Gastrocnemius medialis (tissue), 4 donors: ENCODE measurements around the gene CNTNAP1. TPM values are rescaled to one million over a fixed set of nuclear protein-coding genes. Genes with fewer than 3 reads are reported as not detected.

Experiments
- ATAC-seq, 2 donors: fragments of 150-250 bp; one replicate each; pipeline ENCODE4 v1.9.1; 2016
- DNase-seq, 2 donors: peaks; one replicate each; pipeline ENCODE4 v3.0.0-alpha.2; 2019
- H3K27ac ChIP-seq, 4 donors: fragments of 200-600 bp; sonication (generic); 1 replicate in 1 of 4; 2 replicates in 3 of 4; pipeline ENCODE4 v1.5.1; 2016 to 2018; ENCODE audit warnings: mild to moderate bottlenecking in 2 of 4, moderate library complexity in 1 of 4
- H3K27me3 ChIP-seq, 3 donors: fragments of 200-600 bp; sonication (generic) in 2 of 3; 1 replicate in 1 of 3; 2 replicates in 2 of 3; pipeline versions ENCODE4 v1.5.1 to v1.6.0; 2016 to 2019; ENCODE audit warnings: mild to moderate bottlenecking in 1 of 3, moderate library complexity in 1 of 3
- H3K36me3 ChIP-seq, 2 donors: fragments of 200-600 bp; sonication (generic) in 1 of 2; one replicate each; pipeline ENCODE4 v1.5.1; 2017 to 2018
- H3K4me1 ChIP-seq, 2 donors: fragments of 200-600 bp; sonication (generic) in 1 of 2; one replicate each; pipeline ENCODE4 v1.5.1; 2016 to 2017; ENCODE audit warnings: mild to moderate bottlenecking in 2 of 2
- H3K4me3 ChIP-seq, 4 donors: fragments of 200-600 bp; sonication (generic) in 3 of 4; 1 replicate in 1 of 4; 2 replicates in 3 of 4; pipeline ENCODE4 v1.5.1; 2016 to 2019; ENCODE audit warnings: mild to moderate bottlenecking in 2 of 4
- H3K9me3 ChIP-seq, 3 donors: fragments of 200-600 bp; sonication (generic) in 2 of 3; 1 replicate in 1 of 3; 2 replicates in 2 of 3; pipeline ENCODE4 v1.5.1; 2016 to 2019
- POLR2A ChIP-seq, 2 donors: fragments of 450-650 bp; IDR thresholded peaks; one replicate each; pipeline ENCODE4 v1.6.1; 2017; ENCODE audit warnings: antibody characterized with exemption in 2 of 2, mild to moderate bottlenecking in 2 of 2, moderate library complexity in 2 of 2
- in situ Hi-C, 4 donors: fragments of 200-750 bp; cut with MboI; loops; one replicate each; pipeline versions ENCODE4 v1.15.0 to v1.8.0; 2017; ENCODE audit warnings: low sequenced_read_pairs in 4 of 4
- intact Hi-C: fragments of 100-400 bp; cut with DNase I; formaldehyde crosslinking; loops from one replicate; pipeline ENCODE4 v1.15.1; 2023; ENCODE audit warnings: low total_unique reads
- total RNA-seq, 4 donors: library from RNA; depleted of rRNA; stranded (reverse); fragments of >200 nt; gene quantifications; one replicate each; pipeline versions ENCODE4 v1.1.0 to v1.2.3, GENCODE V29; 2016
- TF ChIP-seq, protein P1 (sequence below), 5 experiments: fragments of 450-650 bp in 3 of 5; fragments of 200-600 bp in 2 of 5; sonication (generic) in 2 of 5; IDR thresholded peaks in 4 of 5; conservative IDR thresholded peaks in 1 of 5; 1 replicate in 4 of 5; 2 replicates in 1 of 5; pipeline ENCODE4 v1.5.1; 2016 to 2019; ENCODE audit warnings: antibody characterized with exemption in 5 of 5, mild to moderate bottlenecking in 3 of 5, moderate library complexity in 3 of 5

The CNTNAP1 gene
- total RNA-seq, 4 donors from 2014 or later, result 0.22 to 0.41 (median 0.40) TPM

GRCh38 chr17:42642336-42642735 is 40.0 kb upstream of the CNTNAP1 start:
- TF ChIP-seq, protein P1, sequence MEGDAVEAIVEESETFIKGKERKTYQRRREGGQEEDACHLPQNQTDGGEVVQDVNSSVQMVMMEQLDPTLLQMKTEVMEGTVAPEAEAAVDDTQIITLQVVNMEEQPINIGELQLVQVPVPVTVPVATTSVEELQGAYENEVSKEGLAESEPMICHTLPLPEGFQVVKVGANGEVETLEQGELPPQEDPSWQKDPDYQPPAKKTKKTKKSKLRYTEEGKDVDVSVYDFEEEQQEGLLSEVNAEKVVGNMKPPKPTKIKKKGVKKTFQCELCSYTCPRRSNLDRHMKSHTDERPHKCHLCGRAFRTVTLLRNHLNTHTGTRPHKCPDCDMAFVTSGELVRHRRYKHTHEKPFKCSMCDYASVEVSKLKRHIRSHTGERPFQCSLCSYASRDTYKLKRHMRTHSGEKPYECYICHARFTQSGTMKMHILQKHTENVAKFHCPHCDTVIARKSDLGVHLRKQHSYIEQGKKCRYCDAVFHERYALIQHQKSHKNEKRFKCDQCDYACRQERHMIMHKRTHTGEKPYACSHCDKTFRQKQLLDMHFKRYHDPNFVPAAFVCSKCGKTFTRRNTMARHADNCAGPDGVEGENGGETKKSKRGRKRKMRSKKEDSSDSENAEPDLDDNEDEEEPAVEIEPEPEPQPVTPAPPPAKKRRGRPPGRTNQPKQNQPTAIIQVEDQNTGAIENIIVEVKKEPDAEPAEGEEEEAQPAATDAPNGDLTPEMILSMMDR (IDR thresholded peaks at IDR 0.05 in 4 of 5, conservative IDR thresholded peaks at IDR 0.05 in 1 of 5), result no peak
- in situ Hi-C loops (no loop called here), intact Hi-C loops (no loop called here)
- H3K27ac ChIP-seq, result no peak overlapping the region
- ATAC-seq (no peak), DNase-seq (no peak)
- no peak overlapping the region for H3K4me3 ChIP-seq
- H3K36me3 ChIP-seq, result no peaks in the 10 kb centered on the region
- H3K4me1 ChIP-seq, result no peaks in the 10 kb centered on the region
- no peaks in the 10 kb centered on the region for H3K27me3 ChIP-seq
- no peaks in the 10 kb centered on the region for H3K9me3 ChIP-seq

DNA sequence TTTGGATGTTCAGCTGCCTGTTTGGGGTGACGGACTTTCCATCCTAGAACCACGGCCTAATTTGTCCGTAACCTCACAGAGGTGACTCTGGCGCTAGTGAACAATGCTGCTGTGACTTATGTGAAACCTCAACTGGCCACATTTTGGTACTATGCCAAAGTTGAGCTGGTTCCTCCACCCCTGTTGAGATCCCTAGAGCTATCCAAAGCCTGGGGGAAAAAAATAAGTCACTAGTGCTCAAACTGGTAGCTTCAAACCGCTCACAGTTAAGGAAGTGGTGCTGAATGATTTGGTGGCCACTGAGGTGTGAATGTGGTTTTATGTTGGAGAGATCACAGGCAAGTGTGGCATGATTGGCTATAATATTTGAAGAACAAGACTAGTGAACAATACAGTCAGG is 34.6 kb upstream of the CNTNAP1 start:
- in situ Hi-C loops, result no loop called here
- TF ChIP-seq, protein P1 (IDR thresholded peaks at IDR 0.05 in 4 of 5, conservative IDR thresholded peaks at IDR 0.05 in 1 of 5), result no peak
- TF ChIP-seq POLR2A (IDR thresholded peaks at IDR 0.05), result no peak
- H3K4me3 ChIP-seq, result no peak overlapping the region
- no peaks in the 10 kb centered on the region for H3K36me3 ChIP-seq
- no peaks in the 10 kb centered on the region for H3K9me3 ChIP-seq
- DNase-seq (no peak), ATAC-seq (no peak)
- H3K4me1 ChIP-seq, result no peaks in the 10 kb centered on the region
- intact Hi-C loops, result no loop called here
- no peaks in the 10 kb centered on the region for H3K27me3 ChIP-seq
- no peak overlapping the region for H3K27ac ChIP-seq

- Histone ChIP-seq H3K4me3 (no peak overlapping the region), H3K27me3 (no peaks in the 10 kb centered on the region), H3K4me1 (peaks cover 5 to 8% of the 10 kb centered on the region in 2 donors), H3K27ac (no peak overlapping the region), H3K9me3 (no peaks in the 10 kb centered on the region), H3K36me3 (no peaks in the 10 kb centered on the region)
- ATAC-seq (no peak), DNase-seq (no peak)
- TF ChIP-seq, protein P1 (IDR thresholded peaks at IDR 0.05 in 4 of 5, conservative IDR thresholded peaks at IDR 0.05 in 1 of 5), result no peak
- no peak for TF ChIP-seq POLR2A (IDR thresholded peaks at IDR 0.05)
- in situ Hi-C loops (no loop called here), intact Hi-C loops (no loop called here)
Observed at GRCh38 chr17:42651392-42651791, 30.9 kb upstream of the CNTNAP1 start.

DNA sequence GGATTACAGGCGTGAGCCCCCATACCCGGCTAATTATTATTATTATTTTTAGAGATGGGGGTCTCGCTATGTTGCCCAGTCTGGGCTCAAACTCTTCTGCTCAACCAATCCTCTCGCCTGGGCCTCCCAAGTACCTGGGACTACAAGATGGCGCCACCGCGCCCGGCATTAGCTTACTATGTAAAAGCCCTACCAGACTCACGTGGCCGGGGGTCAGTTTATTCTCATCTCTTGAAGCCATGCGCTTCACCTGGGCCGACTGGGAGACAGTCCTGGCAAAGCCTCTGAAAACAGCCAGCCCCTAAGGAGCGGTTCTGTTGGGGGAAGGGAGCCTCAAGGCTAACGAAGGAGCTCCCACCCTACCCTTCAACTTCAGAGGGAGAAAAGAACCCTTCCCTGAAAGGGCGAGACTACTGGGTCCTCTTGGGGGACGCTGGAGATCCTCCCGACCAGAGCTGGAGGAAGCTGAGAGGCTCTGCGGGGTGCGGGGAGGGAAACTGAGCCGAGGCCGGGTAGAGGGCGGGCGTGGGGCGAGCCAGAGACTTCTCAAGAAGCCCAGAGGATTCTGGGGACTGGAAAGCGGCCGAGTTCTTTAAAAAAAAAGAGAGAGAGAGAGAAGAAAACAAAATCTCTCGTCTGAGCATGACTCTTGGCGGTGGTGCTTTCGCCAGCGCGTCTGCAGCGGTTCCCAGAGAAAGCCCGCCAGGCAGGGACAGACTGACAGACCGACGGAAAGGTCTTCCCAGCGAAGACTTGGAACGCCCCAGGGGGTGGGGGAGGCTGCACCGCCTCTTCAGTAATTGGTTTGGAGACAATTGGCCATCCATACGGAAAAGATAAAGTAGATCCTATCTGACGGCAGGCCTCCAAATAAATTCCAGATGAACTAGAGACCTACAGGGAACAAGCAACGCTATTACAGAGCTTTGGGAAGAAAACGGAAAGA is 28.9 kb upstream of the CNTNAP1 start:
- ATAC-seq (peak; percentile 83 to 85), DNase-seq (peak in 1 of 2 donors; percentile 61)
- Histone ChIP-seq H3K4me3 (peak overlapping the region; percentile 36 to 50 (median 48)), H3K4me1 (peaks cover 5 to 8% of the 10 kb centered on the region in 2 donors), H3K9me3 (no peaks in the 10 kb centered on the region), H3K27me3 (no peaks in the 10 kb centered on the region), H3K27ac (peak overlapping the region; percentile 22 to 78 (median 64)), H3K36me3 (no peaks in the 10 kb centered on the region)
- in situ Hi-C loops, result no loop called here
- TF ChIP-seq, protein P1 (IDR thresholded peaks at IDR 0.05 in 4 of 5, conservative IDR thresholded peaks at IDR 0.05 in 1 of 5), result no peak
- peak in 1 of 2 donors; percentile 8 for TF ChIP-seq POLR2A (IDR thresholded peaks at IDR 0.05)
- intact Hi-C loops, result no loop called here
